HUES6 (cell line): ENCODE data around the gene CDH18.

Experiments used
- H3K27ac ChIP-seq: 2 replicates; pipeline ENCODE4 v1.7.0; 2013; ENCODE audit warnings: low read depth, mild to moderate bottlenecking, low read length, inconsistent platforms
- H3K27me3 ChIP-seq: 2 replicates; pipeline ENCODE4 v1.6.1; 2013; ENCODE audit warnings: low read length; ENCODE audit not compliant: control insufficient read depth, insufficient read depth
- H3K36me3 ChIP-seq: 2 replicates; pipeline ENCODE4 v1.6.1; 2013; ENCODE audit warnings: low read length; ENCODE audit not compliant: control insufficient read depth, insufficient read depth
- H3K4me1 ChIP-seq: 2 replicates; pipeline ENCODE4 v1.6.1; 2013; ENCODE audit warnings: low read length; ENCODE audit not compliant: control insufficient read depth, insufficient read depth
- H3K4me3 ChIP-seq: 2 replicates; pipeline ENCODE4 v1.5.1; 2013; ENCODE audit warnings: low read depth, low read length
- H3K9ac ChIP-seq: one replicate; pipeline ENCODE4 v1.6.1; 2013; ENCODE audit warnings: mild to moderate bottlenecking, low read length
- H3K9me3 ChIP-seq: 2 replicates; pipeline ENCODE4 v1.6.1; 2013; ENCODE audit warnings: low read depth, low read length; ENCODE audit not compliant: control insufficient read depth, insufficient read depth

The CDH18 gene

GRCh38 chr5:19538607-19539006 lies 449.4 kb downstream of the CDH18 start:
- H3K4me1 ChIP-seq, result no peaks in the 10 kb centered on the region
- peaks cover 6% of the 10 kb centered on the region; the same call in 1 of the 2 replicates for H3K9me3 ChIP-seq
- no peak overlapping the region for H3K4me3 ChIP-seq
- H3K27me3 ChIP-seq, result no peaks in the 10 kb centered on the region
- H3K27ac ChIP-seq, result no peak overlapping the region
- no peaks in the 10 kb centered on the region for H3K36me3 ChIP-seq
- H3K9ac ChIP-seq, result no peak overlapping the region

- Histone ChIP-seq H3K9me3 (0 out of 2 replicates have a peak, but pooled peaks cover 2% of the 10 kb centered on the region), H3K9ac (no peak overlapping the region), H3K27ac (no peak overlapping the region), H3K27me3 (no peaks in the 10 kb centered on the region), H3K4me3 (no peak overlapping the region), H3K4me1 (no peaks in the 10 kb centered on the region), H3K36me3 (no peaks in the 10 kb centered on the region)
Measured at GRCh38 chr5:19536387-19536786, 451.6 kb downstream of the CDH18 start.

- H3K9ac ChIP-seq, result no peak overlapping the region
- no peaks in the 10 kb centered on the region for H3K9me3 ChIP-seq
- H3K27me3 ChIP-seq, result no peaks in the 10 kb centered on the region
- no peaks in the 10 kb centered on the region for H3K36me3 ChIP-seq
- H3K4me1 ChIP-seq, result no peaks in the 10 kb centered on the region
- no peak overlapping the region for H3K4me3 ChIP-seq
- H3K27ac ChIP-seq, result no peak overlapping the region
Measured at GRCh38 chr5:19534751-19535150, 453.2 kb downstream of the CDH18 start.

- Histone ChIP-seq H3K4me3 (no peak overlapping the region), H3K4me1 (no peaks in the 10 kb centered on the region), H3K36me3 (no peaks in the 10 kb centered on the region), H3K9me3 (no peaks in the 10 kb centered on the region), H3K9ac (no peak overlapping the region), H3K27ac (no peak overlapping the region), H3K27me3 (no peaks in the 10 kb centered on the region)
Measured at GRCh38 chr5:19532936-19533335, 455.1 kb downstream of the CDH18 start.

- Histone ChIP-seq H3K4me3 (no peak overlapping the region), H3K4me1 (no peaks in the 10 kb centered on the region), H3K27ac (no peak overlapping the region), H3K9ac (no peak overlapping the region), H3K27me3 (no peaks in the 10 kb centered on the region), H3K36me3 (no peaks in the 10 kb centered on the region), H3K9me3 (no peaks in the 10 kb centered on the region)
Measured at GRCh38 chr5:19531374-19531952, 456.5 kb downstream of the CDH18 start.

GRCh38 chr5:19519448-19519847 lies 468.6 kb downstream of the CDH18 start:
- Histone ChIP-seq H3K36me3 (no peaks in the 10 kb centered on the region), H3K27ac (no peak overlapping the region), H3K9ac (no peak overlapping the region), H3K4me3 (no peak overlapping the region), H3K4me1 (no peaks in the 10 kb centered on the region), H3K27me3 (no peaks in the 10 kb centered on the region), H3K9me3 (no peaks in the 10 kb centered on the region)

GRCh38 chr5:19498852-19499251 lies 489.1 kb downstream of the CDH18 start:
- Histone ChIP-seq H3K27me3 (no peaks in the 10 kb centered on the region), H3K36me3 (no peaks in the 10 kb centered on the region), H3K4me3 (no peak overlapping the region), H3K27ac (no peak overlapping the region), H3K4me1 (no peaks in the 10 kb centered on the region), H3K9me3 (no peaks in the 10 kb centered on the region), H3K9ac (no peak overlapping the region)

- no peaks in the 10 kb centered on the region for H3K9me3 ChIP-seq
- no peaks in the 10 kb centered on the region for H3K36me3 ChIP-seq
- no peaks in the 10 kb centered on the region for H3K27me3 ChIP-seq
- no peak overlapping the region for H3K9ac ChIP-seq
- H3K4me3 ChIP-seq, result no peak overlapping the region
- H3K27ac ChIP-seq, result no peak overlapping the region
- no peaks in the 10 kb centered on the region for H3K4me1 ChIP-seq
Measured at GRCh38 chr5:19497229-19497815, 490.7 kb downstream of the CDH18 start.

- Histone ChIP-seq H3K9me3 (no peaks in the 10 kb centered on the region), H3K4me1 (no peaks in the 10 kb centered on the region), H3K36me3 (no peaks in the 10 kb centered on the region), H3K9ac (no peak overlapping the region), H3K27ac (no peak overlapping the region), H3K27me3 (no peaks in the 10 kb centered on the region), H3K4me3 (no peak overlapping the region)
Measured at GRCh38 chr5:19496056-19496455, 491.9 kb downstream of the CDH18 start.

GRCh38 chr5:19492861-19493260 lies 495.1 kb downstream of the CDH18 start:
- Histone ChIP-seq H3K4me1 (no peaks in the 10 kb centered on the region), H3K4me3 (no peak overlapping the region), H3K27me3 (no peaks in the 10 kb centered on the region), H3K36me3 (no peaks in the 10 kb centered on the region), H3K9ac (no peak overlapping the region), H3K9me3 (no peaks in the 10 kb centered on the region), H3K27ac (no peak overlapping the region)

- Histone ChIP-seq H3K27me3 (no peaks in the 10 kb centered on the region), H3K36me3 (no peaks in the 10 kb centered on the region), H3K27ac (no peak overlapping the region), H3K9me3 (no peaks in the 10 kb centered on the region), H3K4me1 (no peaks in the 10 kb centered on the region), H3K9ac (no peak overlapping the region), H3K4me3 (no peak overlapping the region)
Measured at GRCh38 chr5:19488786-19489185, 499.2 kb downstream of the CDH18 start.
